Activated CD4-positive, alpha-beta T cell treated with anti-CD3 and anti-CD28 coated beads, Interleukin-2, Interleukin-6, amounts not matched to agents 100 ng/mL and 50 ng/mL, durations not matched to agents 16 hours and 8 hours (primary cell): ENCODE data around the gene GPR78.

Experiments
- DNase-seq: peaks from one replicate; pipeline ENCODE4 v3.0.0-alpha.2; 2020

The GPR78 gene

GRCh38 chr4:8580321-8581093 lies at the start of gene GPR78:
Gene GPR78, plus strand, starts transcription at chr4:8580392. Its CDS starts 591 bp downstream, at chr4:8580983.
- peak; percentile 50 for DNase-seq

- no peak for DNase-seq
Observed at GRCh38 chr4:8532245-8532781, 47.9 kb upstream of the GPR78 start.

- no peak for DNase-seq
Observed at GRCh38 chr4:8533274-8533865, 46.8 kb upstream of the GPR78 start.

GRCh38 chr4:8534129-8534528 lies 46.1 kb upstream of the GPR78 start:
- peak; percentile 17 for DNase-seq

GRCh38 chr4:8534611-8535010 lies 45.6 kb upstream of the GPR78 start:
- DNase-seq, result no peak

- no peak for DNase-seq
Observed at GRCh38 chr4:8536467-8536866, 43.7 kb upstream of the GPR78 start.

GRCh38 chr4:8537041-8537461 lies 43.1 kb upstream of the GPR78 start:
- DNase-seq, result peak; percentile 31

GRCh38 chr4:8538076-8538702 lies 42.0 kb upstream of the GPR78 start:
- DNase-seq, result no peak

- DNase-seq, result no peak
Observed at GRCh38 chr4:8538703-8539567, 41.3 kb upstream of the GPR78 start.

- DNase-seq, result peak; percentile 12
Observed at GRCh38 chr4:8539661-8540060, 40.5 kb upstream of the GPR78 start.

GRCh38 chr4:8540072-8540471 lies 40.1 kb upstream of the GPR78 start:
- peak; percentile 39 for DNase-seq

GRCh38 chr4:8540586-8540985 lies 39.6 kb upstream of the GPR78 start:
- DNase-seq, result no peak

- DNase-seq, result no peak
Observed at GRCh38 chr4:8540991-8541390, 39.2 kb upstream of the GPR78 start.

GRCh38 chr4:8541981-8542715 lies 38.0 kb upstream of the GPR78 start:
- no peak for DNase-seq

- DNase-seq, result no peak
Observed at GRCh38 chr4:8542776-8543525, 37.2 kb upstream of the GPR78 start.

- no peak for DNase-seq
Observed at GRCh38 chr4:8543623-8544022, 36.6 kb upstream of the GPR78 start.

GRCh38 chr4:8544282-8544681 lies 35.9 kb upstream of the GPR78 start:
- DNase-seq, result no peak

- no peak for DNase-seq
Observed at GRCh38 chr4:8544741-8545438, 35.3 kb upstream of the GPR78 start.

- DNase-seq, result no peak
Observed at GRCh38 chr4:8545439-8545765, 34.8 kb upstream of the GPR78 start.

- no peak for DNase-seq
Observed at GRCh38 chr4:8546766-8547107, 33.5 kb upstream of the GPR78 start.
